ENCODE results near the gene LMNA. TPM values are rescaled to one million over a fixed set of nuclear protein-coding genes. Genes with fewer than 3 reads are reported as not detected.
A peak's percentile ranks its signal among the peaks of the same experiment; 100 is the strongest.

LMNA gene
- total RNA-seq, 6 donors from 2014 or later = 156 to 1,281 (median 388) TPM

DNA sequence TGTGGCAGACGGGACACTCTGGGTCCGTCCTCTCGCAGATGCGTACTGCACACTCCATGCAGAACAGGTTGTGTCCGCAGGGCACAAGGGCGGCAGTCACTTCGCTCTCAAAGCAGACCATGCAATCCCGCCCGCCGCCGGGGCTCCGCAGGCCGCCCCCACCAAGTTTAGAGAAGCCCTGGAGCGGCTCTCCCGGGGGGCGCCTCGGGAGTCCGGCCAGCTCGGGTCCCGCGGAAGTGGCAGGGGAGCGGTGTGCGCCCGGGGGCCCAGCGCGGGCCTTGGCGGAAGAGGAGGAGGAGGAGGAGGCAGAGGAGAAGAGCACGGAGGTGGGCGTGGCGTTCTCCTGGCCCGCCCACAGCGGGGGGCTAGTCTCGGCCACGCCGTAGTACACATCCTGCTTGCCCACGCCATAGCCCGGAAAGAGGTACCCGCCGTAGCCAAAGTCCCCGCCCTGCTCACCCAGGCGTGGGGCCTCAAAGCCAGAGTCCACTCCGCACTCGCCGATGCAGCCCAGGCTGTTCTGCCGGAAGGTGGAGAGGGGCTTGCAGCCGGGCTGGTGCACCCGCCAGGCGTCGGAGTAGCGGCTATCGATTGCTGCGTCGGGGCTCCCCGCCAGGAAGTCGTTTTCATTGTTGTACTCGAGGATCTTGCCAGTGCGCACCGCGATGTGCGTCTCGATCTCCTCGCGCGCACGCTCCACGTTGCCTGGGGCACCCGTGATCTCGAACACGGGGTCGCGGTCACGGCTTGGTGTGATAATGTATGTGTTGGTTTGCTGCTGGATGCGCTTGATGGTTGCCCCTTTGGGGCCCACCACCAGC is 37.7 kb upstream of the LMNA start:
- TF ChIP-seq POLR2A (IDR thresholded peaks at IDR 0.05) (peak in 2 of 4 donors; percentile 18 to 33), EP300 (IDR thresholded peaks at IDR 0.05) (no peak), POLR2AphosphoS5 (IDR thresholded peaks at IDR 0.05) (peak; percentile 43 to 48)
- TF ChIP-seq, protein P1, sequence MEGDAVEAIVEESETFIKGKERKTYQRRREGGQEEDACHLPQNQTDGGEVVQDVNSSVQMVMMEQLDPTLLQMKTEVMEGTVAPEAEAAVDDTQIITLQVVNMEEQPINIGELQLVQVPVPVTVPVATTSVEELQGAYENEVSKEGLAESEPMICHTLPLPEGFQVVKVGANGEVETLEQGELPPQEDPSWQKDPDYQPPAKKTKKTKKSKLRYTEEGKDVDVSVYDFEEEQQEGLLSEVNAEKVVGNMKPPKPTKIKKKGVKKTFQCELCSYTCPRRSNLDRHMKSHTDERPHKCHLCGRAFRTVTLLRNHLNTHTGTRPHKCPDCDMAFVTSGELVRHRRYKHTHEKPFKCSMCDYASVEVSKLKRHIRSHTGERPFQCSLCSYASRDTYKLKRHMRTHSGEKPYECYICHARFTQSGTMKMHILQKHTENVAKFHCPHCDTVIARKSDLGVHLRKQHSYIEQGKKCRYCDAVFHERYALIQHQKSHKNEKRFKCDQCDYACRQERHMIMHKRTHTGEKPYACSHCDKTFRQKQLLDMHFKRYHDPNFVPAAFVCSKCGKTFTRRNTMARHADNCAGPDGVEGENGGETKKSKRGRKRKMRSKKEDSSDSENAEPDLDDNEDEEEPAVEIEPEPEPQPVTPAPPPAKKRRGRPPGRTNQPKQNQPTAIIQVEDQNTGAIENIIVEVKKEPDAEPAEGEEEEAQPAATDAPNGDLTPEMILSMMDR (IDR thresholded peaks at IDR 0.05) = peak in 2 of 6 experiments; percentile 11 to 26
- peak overlapping the region; percentile 56 to 79 (median 66) for H3K27ac ChIP-seq
- H3K4me1 ChIP-seq = peaks cover 15 to 38% (median 22%) of the 10 kb centered on the region in 4 donors
- peaks cover 0 to 2% (median 0%) of the 10 kb centered on the region in 4 donors for H3K27me3 ChIP-seq
- peak; percentile 47 to 90 for DNase-seq
- H3K9me3 ChIP-seq = no peaks in the 10 kb centered on the region
- 38 to 52% methylated on average over 50 to 51 of the region's 73 CpGs for WGBS, 2 donors
- no peaks in the 10 kb centered on the region for H3K36me3 ChIP-seq
- peak; percentile 49 to 66 for ATAC-seq (ENCODE audit: low FRiP score in 2 of 2)
- peak overlapping the region; percentile 2 to 62 (median 54) for H3K4me3 ChIP-seq

DNA sequence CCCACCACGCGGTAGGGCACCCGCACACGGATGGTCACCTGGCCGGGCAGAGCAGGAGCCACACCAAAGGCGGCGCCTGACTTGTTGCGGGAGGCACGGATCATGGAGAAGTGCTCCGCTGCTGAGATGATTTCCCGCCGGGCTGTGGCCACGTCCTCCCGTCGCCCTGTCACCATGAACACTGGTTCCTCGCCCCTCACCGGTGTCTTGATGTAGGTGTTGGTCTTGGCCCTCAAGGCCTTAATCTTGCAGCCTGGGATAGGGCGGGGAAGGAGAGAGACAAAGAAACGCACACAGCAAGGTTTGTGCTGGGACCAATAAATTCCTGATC is 37.1 kb upstream of the LMNA start:
- 90 to 94% methylated on average over 11 to 16 of the region's 19 CpGs for WGBS, 2 donors
- no peaks in the 10 kb centered on the region for H3K36me3 ChIP-seq
- peaks cover 19 to 44% (median 27%) of the 10 kb centered on the region in 4 donors for H3K4me1 ChIP-seq
- H3K9me3 ChIP-seq = no peaks in the 10 kb centered on the region
- TF ChIP-seq EP300 (IDR thresholded peaks at IDR 0.05) (no peak), POLR2A (IDR thresholded peaks at IDR 0.05) (no peak), POLR2AphosphoS5 (IDR thresholded peaks at IDR 0.05) (no peak)
- TF ChIP-seq, protein P1 (IDR thresholded peaks at IDR 0.05) = no peak
- peak overlapping the region in 1 of 4 donors; percentile 62 for H3K4me3 ChIP-seq
- ATAC-seq (ENCODE audit: low FRiP score in 2 of 2) (no peak), DNase-seq (no peak)
- H3K27me3 ChIP-seq = peaks cover 0 to 4% (median 0%) of the 10 kb centered on the region in 4 donors
- H3K27ac ChIP-seq = peak overlapping the region in 3 of 4 donors; percentile 55 to 79 (median 56)

DNA sequence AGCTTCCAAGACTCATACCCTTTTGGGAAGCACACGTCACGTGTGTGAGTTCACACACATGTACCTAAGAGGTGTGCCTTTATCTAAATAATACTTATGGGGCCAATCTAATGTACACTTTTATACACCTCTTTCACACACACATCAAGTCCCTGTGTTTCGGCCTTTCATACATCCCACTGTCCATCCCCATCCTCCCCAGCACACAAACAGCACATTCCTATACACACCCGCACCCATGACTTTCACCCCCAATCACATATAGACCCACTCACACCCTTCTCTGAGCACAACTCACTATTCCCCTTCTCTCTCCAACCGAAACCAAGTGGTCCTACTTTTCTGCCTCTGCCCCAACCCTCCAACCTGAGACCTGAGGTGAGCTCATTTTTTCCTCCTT is 35.8 kb upstream of the LMNA start:
- no peak overlapping the region for H3K27ac ChIP-seq
- 92 to 93% methylated on average over 5 of the region's 5 CpGs for whole genome bisulfite sequencing, 2 donors
- DNase-seq (no peak), ATAC-seq (ENCODE audit: low FRiP score in 2 of 2) (no peak)
- H3K27me3 ChIP-seq = peaks cover 0 to 4% (median 0%) of the 10 kb centered on the region in 4 donors
- no peak overlapping the region for H3K4me3 ChIP-seq
- no peaks in the 10 kb centered on the region for H3K36me3 ChIP-seq
- H3K4me1 ChIP-seq = peaks cover 26 to 54% (median 32%) of the 10 kb centered on the region in 4 donors
- no peaks in the 10 kb centered on the region for H3K9me3 ChIP-seq
- TF ChIP-seq, protein P1 (IDR thresholded peaks at IDR 0.05) = no peak
- TF ChIP-seq POLR2AphosphoS5 (IDR thresholded peaks at IDR 0.05) = no peak

DNA sequence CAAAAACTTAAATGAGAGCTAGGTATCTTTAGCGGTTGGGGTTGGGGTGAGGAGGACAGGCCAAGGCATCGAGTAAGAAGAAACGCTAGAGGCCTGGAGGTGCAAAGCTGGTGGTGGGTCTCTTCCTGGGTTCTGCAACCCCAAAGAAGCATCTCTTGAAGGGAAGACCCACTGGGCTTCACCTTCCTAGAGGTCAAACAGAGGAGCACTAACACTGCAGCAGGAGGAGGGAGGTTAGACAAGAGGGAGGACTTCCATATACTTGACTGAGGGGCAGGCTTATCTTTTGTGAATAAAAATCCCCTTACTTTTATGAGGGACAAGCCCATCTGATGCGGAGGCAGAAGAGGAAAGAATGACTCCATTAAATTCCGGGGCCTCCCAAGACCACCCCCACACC is 34.7 kb upstream of the LMNA start:
- TF ChIP-seq POLR2A (IDR thresholded peaks at IDR 0.05) (no peak), POLR2AphosphoS5 (IDR thresholded peaks at IDR 0.05) (no peak), EP300 (IDR thresholded peaks at IDR 0.05) (no peak)
- TF ChIP-seq, protein P1 (IDR thresholded peaks at IDR 0.05) = no peak
- H3K36me3 ChIP-seq = no peaks in the 10 kb centered on the region
- peaks cover 26 to 52% (median 29%) of the 10 kb centered on the region in 4 donors for H3K4me1 ChIP-seq
- no peak overlapping the region for H3K27ac ChIP-seq
- no peaks in the 10 kb centered on the region for H3K9me3 ChIP-seq
- no peak overlapping the region for H3K4me3 ChIP-seq
- 81 to 82% methylated on average over 5 of the region's 5 CpGs for WGBS, 2 donors
- ATAC-seq (ENCODE audit: low FRiP score in 2 of 2) (no peak), DNase-seq (no peak)
- H3K27me3 ChIP-seq = peaks cover 0 to 4% (median 0%) of the 10 kb centered on the region in 4 donors
